ENCODE measurements around the gene PGPEP1.
"Not testable (repeated sequence)": the region's sequence is repeated elsewhere in the genome, so short reads cannot be mapped to it uniquely, and the experiment has no call there.

PGPEP1 gene

DNA sequence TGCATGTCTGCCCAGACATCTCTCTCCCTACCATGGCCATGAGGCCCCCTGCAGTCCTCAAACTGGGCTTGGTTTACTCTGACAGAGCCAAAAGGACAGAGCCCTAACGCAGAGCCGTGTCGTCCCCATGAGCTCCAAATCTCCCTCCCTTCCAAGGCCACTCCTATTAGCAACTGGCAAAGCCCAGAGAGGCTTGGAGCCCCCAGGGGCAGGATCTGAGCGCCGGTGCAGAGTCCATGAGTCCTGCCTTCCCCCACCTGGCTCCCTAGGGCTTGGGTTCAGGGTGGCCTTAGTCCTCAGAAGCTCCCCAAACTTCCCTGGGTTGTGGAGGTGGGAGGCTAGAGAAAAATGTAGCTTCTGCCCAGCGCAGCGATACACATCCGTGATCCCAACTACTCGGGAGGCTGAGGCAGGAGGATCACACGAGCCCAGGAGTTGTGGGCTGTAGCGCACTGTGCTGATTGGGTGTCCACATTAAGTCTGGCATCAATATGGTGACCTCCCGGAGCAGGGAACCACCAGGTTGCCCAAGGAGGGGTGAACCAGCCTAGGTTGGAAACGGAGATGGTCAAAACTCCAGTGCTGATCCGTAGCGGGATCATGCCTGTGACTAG, 7.4 kb upstream of the PGPEP1 start:
- no peak for DNase-seq (ENCODE audit: low read depth)

DNA sequence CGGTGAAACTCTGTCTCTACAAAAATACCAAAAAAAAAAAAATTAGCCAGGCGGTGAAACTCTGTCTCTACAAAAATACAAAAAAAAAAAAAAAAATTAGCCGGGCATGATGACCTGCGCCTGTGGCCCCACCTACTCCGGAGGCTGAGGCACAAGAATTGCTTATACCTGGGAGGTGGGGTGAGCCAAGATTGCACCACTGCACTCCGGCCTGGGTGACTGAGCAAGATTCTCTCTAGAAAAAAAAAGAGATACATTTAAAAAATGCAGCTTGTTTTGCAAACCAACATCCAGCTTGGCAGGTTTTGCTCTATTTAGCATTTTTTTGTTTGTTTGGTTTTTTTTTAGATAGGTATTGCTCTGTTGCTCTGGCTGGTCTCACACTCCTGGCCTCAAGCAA, 6.7 kb upstream of the PGPEP1 start:
- DNase-seq (ENCODE audit: low read depth), result no peak

DNA sequence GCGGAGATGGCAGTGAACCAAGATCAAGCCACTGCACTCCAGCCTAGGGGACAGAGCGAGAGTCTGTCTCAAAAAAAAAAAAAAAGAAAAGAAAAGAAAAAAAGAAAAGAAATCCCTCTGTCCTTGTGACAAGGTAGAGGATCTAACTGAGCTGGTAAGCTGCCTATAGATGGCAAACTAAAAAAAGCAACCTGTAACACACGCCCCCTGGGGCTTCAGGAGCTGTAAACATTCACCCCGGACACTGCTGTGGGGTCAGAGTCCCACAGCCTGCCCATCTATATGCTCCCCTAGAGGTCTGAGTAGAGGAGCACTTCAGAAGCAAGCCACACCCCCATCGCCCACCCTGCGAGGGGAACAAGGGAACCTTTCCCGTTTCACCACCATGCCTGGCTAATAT, 4.3 kb upstream of the PGPEP1 start:
- DNase-seq (ENCODE audit: low read depth), result no peak

DNA sequence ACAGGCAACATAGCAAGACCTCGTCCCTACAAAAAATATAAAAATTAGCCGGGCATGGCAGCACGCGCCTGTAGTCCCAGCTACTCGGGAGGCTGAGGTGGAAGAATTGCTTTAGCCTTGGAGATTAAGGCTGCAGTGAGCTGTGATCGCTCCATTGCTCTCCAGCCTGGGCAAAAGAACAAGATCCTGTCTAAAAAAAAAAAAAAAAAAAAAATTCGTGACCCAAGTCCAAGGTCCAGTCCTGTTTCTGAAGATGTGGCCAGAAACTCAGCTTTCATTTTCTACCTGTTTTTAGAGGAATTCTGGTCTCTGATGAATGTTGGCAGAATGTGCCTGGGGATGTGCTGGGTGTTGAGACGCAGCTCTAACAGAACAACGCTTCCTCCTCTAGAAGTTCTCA, 1.9 kb upstream of the PGPEP1 start:
- DNase-seq (ENCODE audit: low read depth), result no peak

DNA sequence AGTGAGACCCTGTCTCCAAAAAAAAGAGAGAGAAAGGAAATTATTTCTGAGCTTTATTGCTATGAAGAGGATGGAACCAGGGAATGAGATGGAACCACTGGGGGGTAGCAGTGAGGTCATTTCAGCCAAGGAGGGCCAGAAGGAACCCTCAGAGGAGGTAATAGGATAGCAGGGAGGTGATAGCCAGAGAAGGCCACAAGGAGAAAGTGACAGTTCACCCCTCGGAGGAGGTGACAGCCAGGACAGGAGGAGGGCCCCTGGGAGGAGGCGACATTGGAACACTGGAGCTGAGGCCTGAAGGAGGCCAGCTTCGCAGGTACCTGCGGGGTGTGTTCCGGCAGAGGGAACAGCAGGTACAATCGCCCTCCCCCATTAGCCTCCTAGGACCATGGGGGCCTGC, 675 bp upstream of the PGPEP1 start:
- no peak for DNase-seq (ENCODE audit: low read depth)

DNA sequence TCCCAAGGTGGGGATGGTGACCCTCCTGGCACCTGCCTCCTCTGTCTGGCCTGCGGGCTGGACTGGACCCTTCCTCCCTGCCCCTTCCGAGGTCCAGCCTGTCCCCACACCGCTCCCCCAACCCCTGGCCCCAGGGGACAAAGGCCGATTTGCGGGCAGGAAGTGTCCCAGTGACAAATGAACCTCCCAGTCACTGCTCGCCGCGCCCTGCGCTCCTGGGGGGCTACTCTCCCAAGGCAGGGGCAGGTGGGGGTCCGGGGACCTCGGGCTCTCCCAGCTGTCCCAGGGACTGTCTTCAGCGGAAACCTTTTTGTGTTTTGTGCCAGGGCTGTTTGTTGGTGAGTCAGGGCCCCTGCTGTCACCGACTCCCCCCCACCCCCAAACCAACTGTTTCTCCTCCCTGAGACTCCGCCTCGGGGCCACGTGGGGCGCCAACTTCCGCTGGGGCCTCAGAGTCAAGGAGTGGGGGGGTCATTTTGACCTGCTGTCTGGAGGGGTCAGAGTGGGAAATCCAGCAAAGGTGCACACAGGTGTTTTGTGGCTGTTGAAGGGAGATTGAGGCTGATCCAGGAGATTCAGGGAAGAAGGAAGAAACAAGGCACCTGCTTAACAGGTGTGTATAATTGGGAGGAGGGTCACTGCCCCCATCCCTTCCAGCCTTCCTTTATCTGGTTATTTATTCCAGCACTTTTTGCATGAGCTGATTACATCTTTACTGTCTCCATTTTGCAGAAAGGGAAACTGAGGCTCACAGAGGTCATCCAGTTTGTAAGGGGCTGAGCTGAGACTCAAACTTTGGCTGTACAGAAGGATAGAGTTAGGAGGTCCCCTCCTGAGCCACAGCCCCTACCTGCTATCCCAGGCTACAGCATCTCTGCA, 831 bp downstream of the PGPEP1 start:
- peak; percentile 64 for DNase-seq (ENCODE audit: low read depth)

DNA sequence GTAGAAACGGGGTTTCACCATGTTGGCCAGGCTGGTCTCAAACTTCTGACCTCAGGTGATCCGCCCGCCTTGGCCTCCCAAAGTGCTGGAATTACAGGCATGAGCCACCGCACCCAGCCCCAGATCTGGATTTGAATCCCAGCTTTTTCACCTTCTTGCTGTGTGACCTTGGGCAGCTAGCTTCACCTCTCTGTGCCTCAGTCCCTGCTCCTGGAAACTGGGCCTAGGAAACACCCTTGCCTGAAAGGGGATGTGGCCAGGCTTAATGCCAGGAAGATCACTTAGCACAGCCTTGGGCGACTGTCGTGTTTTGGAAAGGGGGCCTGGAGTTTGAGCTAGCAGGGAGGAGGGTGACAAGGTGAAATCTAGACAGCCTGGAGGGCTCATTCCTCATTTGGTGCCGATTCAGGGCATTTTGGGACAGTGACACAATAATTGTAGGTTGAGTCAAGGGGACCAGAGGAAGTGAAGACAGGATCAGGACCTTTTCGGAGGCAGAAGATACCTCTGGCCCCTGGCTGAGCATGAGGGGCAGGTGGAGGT, 1.8 kb downstream of the PGPEP1 start:
- no peak for DNase-seq (ENCODE audit: low read depth)

DNA sequence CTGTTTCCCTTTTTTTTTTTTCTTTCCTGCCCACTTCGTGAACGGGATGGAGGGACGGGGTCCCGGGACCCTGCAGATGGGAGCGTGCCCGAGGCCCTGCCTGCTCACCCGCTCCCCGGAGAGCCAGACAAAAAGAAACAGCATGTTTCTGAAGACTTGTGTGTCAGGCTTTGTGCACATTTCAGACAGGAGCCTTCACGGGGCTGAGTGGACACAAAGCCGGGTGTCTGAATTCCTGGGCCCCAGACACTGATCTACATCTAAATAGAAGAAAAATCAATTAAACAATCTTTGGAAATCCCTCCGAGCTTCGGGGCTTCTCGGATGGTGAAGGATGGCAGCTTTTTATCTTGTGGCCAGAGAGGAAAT, 4.2 kb downstream of the PGPEP1 start:
- no peak for DNase-seq (ENCODE audit: low read depth)

DNA sequence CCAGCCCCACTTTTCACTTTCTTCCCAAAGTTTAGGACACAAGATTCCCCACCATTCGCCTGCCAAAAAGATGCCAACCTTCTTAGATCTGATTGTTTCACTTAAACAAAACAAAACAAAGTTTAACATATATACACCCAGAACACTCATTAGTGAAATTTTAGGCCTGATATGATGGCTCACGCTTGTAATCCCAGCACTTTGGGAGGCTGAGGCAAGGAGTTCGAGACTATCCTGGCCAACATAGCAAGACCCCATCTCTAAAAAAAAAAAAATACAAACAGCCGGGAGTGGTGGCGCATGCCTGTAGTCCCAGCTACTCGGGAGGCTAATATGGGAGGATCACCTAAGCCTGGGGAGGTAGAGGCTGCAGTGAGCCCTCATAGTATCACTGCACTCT, 4.9 kb downstream of the PGPEP1 start:
- no peak for DNase-seq (ENCODE audit: low read depth)

DNA sequence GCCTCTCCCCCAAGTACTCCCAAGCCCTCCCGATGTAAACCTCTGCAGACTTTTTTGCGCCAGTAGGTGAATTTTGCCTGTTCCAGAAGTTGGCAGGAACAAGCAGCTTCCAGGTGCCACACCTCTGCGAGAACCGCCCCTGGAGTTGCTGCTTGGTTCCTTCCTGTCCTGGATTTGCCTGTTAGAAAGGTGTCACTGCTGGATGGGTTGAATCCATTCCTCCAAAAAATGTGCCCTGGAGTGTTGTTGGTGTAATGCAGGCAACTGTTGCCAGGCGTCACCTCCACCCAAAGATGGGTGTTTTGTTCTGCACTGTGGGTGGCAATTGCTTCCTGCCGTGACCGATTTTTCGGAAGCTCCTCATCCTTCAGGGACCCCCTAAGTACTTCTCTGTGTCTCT, 5.7 kb downstream of the PGPEP1 start:
- DNase-seq (ENCODE audit: low read depth), result no peak

DNA sequence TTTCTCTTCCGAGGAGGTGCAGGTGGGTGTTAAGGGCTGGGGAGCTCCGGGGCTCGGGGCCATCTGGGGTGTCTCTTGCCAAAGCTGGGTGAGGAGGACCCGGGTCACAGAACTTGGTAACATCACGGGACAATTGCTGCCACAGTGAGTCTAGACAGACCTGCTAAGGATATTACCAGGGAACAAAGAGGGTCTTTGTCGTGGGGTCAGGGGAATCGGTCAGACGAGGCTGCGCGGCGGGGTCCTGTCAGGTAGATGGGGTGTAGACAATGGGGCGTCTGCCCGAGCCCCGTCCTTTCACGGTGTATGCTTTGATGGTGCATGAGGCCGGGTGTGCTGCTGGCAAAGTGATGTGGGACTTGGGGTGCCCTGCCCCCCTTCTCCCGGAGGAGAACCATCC, 7.8 kb downstream of the PGPEP1 start:
- no peak for DNase-seq (ENCODE audit: low read depth)

DNA sequence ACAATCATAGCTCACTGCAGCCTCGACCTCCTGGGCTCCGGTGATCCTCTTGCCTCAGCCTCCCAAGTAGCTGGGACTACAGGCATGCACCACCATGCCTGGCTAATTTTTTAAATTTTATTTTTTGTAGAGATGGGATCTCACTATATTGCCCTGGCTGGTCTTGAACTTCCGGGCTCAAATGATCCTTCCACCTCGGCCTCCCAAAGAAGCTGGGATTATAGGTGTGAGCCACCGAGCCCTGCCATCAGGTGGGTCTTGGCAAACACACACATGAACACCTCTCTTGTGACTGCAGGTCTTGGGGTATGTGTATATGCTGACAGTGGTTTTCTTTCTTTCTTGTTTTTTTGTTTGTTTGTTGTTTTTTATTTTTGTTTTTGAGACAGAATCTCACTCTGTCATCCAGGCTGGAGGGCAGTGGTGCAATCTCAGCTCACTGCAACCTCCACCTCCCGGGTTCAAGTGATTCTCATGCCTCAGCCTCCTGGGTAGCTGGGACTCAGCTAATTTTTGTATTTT, 8.5 kb downstream of the PGPEP1 start:
- DNase-seq (ENCODE audit: low read depth), result not testable (repeated sequence)

DNA sequence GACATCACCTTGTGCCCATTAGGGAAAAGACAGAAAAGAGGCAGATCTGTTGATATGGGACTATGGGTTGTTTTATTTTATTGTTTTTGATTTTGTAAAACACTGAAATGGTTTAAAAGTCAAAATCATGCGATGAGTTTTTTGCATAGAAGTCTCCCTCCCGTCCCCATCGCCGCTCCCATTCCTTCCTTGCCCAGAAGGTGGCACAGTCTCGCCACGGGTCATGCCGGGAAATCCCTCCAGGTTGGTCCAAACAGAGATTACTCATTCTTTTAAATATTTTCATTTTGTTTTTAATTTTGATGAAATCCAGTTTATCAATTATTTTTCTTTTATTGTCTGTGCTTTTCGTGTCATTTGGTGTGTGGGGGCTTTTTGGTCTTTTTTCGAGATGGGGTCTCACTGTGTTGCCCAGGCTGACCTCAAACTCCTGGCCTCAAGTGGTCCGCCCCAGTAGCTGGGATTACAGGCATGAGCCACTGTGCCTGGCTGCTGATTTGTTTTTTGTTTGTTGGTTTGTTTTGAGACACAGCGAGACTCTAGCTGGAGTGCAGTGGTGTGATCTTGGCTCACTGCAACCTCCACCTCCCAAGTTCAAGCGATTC, 9.2 kb downstream of the PGPEP1 start:
- DNase-seq (ENCODE audit: low read depth), result peak; percentile 23

DNA sequence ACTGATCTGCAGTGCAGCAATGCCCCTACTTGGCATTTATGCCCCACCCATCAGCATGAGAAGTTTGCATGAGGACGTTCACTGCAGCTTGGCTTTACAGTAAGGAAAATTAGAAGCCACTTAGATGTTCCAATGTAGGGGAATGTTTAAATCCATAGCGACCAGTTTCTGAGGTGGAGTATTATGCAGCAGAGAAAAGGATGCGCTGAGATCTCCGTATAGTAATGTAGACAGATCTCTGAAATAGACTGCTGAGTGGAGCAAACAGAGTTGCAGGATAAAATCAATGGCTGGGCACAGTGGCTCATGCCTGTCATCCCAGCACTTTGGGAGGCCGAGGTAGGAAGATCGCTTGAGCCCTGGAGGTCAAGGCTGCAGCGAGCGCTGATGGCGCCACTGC, 10.1 kb downstream of the PGPEP1 start:
- no peak for DNase-seq (ENCODE audit: low read depth)

DNA sequence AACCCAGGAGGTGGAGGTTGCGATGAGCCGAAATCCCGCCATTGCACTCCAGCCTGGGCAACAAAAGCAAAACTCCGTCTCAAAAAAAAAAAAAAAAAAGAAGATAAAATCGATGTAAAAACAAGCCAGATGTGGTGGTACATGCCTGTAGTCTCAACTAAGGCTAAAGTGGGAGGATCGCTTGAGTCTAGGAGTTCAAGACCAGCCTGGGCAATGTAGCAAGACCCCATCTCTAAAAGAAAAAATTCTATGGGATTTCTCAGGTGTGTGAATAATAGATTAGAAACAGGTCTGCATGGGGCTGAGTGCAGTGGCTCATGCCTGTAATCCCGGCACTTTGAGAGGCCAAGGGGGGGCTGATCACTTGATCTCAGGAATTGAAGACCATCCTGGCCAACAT, 11.1 kb downstream of the PGPEP1 start:
- no peak for DNase-seq (ENCODE audit: low read depth)

DNA sequence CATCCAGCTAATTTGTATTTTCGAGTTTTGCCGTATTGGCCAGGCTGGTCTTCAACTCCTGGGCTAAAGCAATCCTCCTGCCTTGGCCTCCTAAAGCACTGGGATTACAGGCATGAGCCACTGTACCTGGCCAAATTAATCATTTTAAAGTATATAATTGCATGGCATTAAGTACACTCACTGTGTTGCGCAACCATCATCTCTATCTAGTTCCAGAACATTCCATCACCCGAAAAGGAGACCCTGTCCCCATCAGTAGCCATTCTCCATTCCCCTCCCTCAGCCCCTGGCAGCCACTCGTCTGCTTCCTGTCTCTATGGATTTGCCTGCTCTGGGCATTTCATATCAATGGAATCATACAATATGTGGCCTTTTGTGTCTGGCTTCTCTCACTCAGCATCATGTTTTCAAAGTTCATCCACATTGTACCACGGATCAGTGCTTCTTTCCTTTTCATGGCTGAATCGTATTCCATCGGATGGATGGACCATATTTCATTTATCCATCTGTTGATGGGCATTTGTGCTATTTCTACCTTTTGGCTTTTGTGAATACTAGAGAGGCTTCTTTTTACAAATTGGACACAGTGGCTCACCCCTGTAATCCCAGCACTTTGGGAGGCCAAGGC, 13.1 kb downstream of the PGPEP1 start:
- no peak for DNase-seq (ENCODE audit: low read depth)

DNA sequence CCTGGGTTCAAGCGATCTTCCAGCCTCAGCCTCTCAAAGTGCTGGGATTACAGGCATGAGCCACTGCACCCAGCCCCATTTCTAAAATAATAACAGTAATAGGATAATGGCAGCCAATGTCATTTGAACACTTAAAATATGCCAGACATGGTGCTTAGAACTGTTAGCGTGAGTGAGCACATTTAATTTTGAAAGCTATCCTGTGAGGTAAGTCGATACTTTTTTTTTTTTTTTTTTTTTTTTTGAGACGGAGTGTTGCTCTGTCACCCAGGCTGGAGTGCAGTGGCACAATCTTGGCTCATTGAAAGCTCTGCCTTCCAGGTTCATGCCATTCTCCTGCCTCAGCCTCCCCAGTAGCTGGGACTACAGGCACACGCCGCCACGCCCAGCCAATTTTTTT, 14.3 kb downstream of the PGPEP1 start:
- DNase-seq (ENCODE audit: low read depth), result not testable (repeated sequence)

DNA sequence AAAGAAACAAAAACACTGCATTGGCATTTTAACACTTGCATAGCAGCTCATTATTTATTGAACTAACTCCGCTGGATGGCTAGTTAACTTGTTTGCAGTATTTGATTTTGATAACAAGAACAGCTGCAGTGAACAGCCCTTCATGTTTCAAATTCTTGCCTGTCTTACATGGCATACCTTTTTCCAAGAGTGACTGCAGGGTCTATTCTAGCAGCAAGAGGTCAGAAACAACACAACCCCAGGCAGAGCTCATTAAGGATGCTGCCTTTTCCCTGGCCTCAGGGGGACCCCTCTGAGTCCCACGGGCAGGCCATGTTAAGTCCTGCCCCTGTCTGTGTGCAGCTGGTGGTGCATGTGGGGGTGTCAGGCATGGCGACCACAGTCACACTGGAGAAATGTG, 16.6 kb downstream of the PGPEP1 start:
- no peak for DNase-seq (ENCODE audit: low read depth)

DNA sequence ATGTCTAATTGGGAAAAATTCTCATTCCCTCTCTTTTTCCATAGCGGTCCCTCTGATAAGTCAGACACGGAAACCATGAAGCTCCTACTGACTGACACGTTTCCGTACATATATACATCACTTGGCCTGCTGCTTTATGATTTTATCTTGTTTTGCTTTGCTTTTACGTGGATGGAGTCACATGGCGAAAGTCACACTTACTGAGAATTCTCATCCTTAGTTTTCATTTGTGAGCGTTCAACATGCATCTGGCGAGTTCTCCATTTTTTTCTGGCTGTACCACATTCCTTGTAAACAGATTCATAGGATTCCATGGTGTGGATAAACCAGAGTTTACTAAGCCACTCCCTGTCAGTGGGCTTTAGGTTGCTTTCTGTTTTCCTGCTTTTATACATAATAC, 21.2 kb downstream of the PGPEP1 start:
- DNase-seq (ENCODE audit: low read depth), result no peak

DNA sequence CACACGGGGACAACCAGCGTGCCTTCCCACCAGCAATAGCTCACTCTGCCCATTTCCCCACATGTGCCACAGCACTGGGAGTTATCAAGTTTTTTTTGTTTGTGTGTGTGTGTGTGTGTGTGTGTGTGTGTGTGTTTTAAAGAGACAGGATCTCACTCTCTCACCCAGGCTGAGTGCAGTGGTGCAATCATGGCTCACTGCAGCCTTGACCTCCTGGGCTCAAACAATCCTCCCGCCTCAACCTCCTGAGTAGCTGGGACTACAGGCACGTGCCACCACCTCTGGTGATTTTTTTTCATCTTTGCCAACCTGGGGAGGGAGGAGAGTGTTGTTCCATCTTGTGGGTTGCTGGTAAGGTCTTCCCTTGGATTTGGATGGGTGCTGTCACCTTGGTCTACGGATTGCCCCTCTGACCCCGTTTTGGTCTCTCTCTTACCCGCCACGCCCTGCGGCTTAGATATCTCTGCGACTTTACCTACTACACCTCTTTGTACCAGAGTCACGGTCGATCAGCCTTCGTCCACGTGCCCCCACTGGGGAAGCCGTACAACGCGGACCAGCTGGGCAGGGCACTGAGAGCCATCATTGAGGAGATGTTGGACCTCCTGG, 22.6 kb downstream of the PGPEP1 start:
- DNase-seq (ENCODE audit: low read depth), result no peak

DNA sequence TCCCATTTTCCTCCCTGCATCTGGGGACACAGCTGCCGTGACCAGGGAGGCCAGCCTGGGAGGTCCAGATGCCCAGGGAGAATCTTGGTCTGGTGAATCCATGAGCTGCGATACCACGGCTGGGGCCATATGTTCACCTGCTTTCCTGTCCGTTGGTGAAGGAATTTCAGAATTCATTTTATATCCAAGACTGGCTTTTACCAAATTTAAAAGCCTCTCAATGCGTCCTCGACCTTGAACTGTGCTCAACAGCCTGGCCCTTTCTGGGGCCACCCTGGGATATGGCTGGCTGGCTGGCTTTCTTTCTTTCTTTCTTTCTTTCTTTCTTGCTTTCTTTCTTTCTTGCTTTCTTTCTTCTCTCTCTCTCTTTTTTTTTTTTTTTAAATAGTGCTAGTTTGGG, 23.4 kb downstream of the PGPEP1 start:
- DNase-seq (ENCODE audit: low read depth), result no peak

DNA sequence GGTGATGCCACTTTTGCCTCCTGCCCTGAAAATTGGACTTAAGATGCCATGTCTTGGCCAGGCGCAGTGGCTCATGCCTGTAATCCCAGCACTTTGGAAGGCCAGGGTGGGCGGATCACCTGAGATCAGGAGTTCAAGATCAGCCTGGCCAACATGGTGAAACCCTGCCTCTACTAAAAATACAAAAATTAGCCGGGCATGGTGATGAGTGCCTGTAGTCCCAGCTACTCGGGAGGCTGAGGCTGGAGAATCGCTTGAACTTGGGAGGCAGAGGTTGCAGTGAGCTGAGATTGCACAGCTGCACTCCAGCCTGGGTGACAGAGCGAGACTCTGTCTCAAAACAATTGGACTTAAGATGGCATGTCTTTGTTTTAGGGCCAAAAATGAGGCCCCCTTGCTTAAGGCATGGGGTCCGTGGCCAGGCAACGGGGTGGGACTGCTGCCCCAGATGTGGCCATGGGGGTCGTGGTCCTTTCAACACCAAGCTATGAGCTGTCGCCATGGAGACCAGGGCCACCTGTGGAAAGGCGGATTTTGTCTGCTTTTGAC, 24.0 kb downstream of the PGPEP1 start:
- DNase-seq (ENCODE audit: low read depth), result not testable (repeated sequence)

All from stimulated activated CD8-positive, alpha-beta memory T cell treated with anti-CD3 and anti-CD28 coated beads, Interleukin-4, amount 100 ng/mL, for 24 hours (primary cell).